GM23248 (cell line): Measurements from ENCODE around the gene WASHC3. TPM values are rescaled to one million over a fixed set of nuclear protein-coding genes. Genes with fewer than 3 reads are reported as not detected.

Source experiments
- DNase-seq: peaks from one replicate; pipeline ENCODE4 v3.0.0-alpha.2; 2015
- H2AFZ ChIP-seq: fragments of 200-600 bp; sonication (generic); 2 replicates; pipeline ENCODE4 v1.6.1; 2016; ENCODE audit warnings: antibody characterized with exemption
- H3F3A ChIP-seq: fragments of 200-600 bp; sonication (generic); 2 replicates; pipeline ENCODE4 v1.6.1; 2016; ENCODE audit warnings: mild to moderate bottlenecking, antibody characterized with exemption, mixed run types; ENCODE audit not compliant: insufficient read depth
- H3K27ac ChIP-seq: fragments of 200-600 bp; sonication (generic); 2 replicates; pipeline ENCODE4 v1.5.1; 2016; ENCODE audit warnings: mild to moderate bottlenecking
- H3K27me3 ChIP-seq: fragments of 200-600 bp; sonication (generic); replicated peaks from 2 replicates; pipeline ENCODE4 v1.6.1; 2016; ENCODE audit warnings: mild to moderate bottlenecking; ENCODE audit not compliant: insufficient read depth
- H3K36me3 ChIP-seq: fragments of 200-600 bp; sonication (generic); 2 replicates; pipeline ENCODE4 v1.6.1; 2016; ENCODE audit warnings: low read depth, mild to moderate bottlenecking
- H3K4me1 ChIP-seq: fragments of 200-600 bp; sonication (generic); 2 replicates; pipeline ENCODE4 v1.6.1; 2016; ENCODE audit warnings: mild to moderate bottlenecking; ENCODE audit not compliant: insufficient read depth
- H3K4me2 ChIP-seq: fragments of 200-600 bp; sonication (generic); one replicate; pipeline ENCODE4 v1.6.1; 2016; ENCODE audit warnings: mild to moderate bottlenecking; ENCODE audit not compliant: unreplicated experiment
- H3K4me3 ChIP-seq: fragments of 200-600 bp; sonication (generic); 2 replicates; pipeline ENCODE4 v1.5.1; 2016; ENCODE audit warnings: mild to moderate bottlenecking
- H3K79me2 ChIP-seq: fragments of 200-600 bp; sonication (generic); 2 replicates; pipeline ENCODE4 v1.6.1; 2016; ENCODE audit warnings: mild to moderate bottlenecking; ENCODE audit not compliant: insufficient read depth
- H3K9ac ChIP-seq: fragments of 200-600 bp; sonication (generic); 2 replicates; pipeline ENCODE4 v1.6.1; 2016; ENCODE audit warnings: mild to moderate bottlenecking
- H3K9me2 ChIP-seq: fragments of 200-600 bp; sonication (generic); 2 replicates; pipeline ENCODE4 v1.6.1; 2016; ENCODE audit warnings: mixed run types, mild to moderate bottlenecking, moderate library complexity; ENCODE audit not compliant: insufficient read depth
- H3K9me3 ChIP-seq: fragments of 200-600 bp; sonication (generic); one replicate; pipeline ENCODE4 v1.6.1; 2017; ENCODE audit warnings: low read depth
- H4K20me1 ChIP-seq: fragments of 200-600 bp; sonication (generic); 2 replicates; pipeline ENCODE4 v1.6.0; 2016; ENCODE audit not compliant: insufficient read depth
- EZH2 ChIP-seq: fragments of 200-600 bp; sonication (generic); IDR thresholded peaks from 2 replicates; pipeline ENCODE4 v1.6.1; 2018; ENCODE audit warnings: antibody characterized with exemption, mild to moderate bottlenecking; ENCODE audit not compliant: insufficient read depth, poor library complexity, severe bottlenecking
- EZH2phosphoT487 ChIP-seq: fragments of 200-600 bp; sonication (generic); IDR thresholded peaks from 2 replicates; pipeline ENCODE4 v1.6.1; 2018; ENCODE audit warnings: antibody characterized with exemption, moderate library complexity, mild to moderate bottlenecking, low read depth; ENCODE audit not compliant: insufficient read depth
- WGBS, 2 experiments: methylation state at CpG; one replicate each; pipeline ENCODE4 v1.1.6; 2015 to 2017; ENCODE audit warnings: low lambda C conversion rate in 2 of 2, low coverage in 1 of 2; ENCODE audit errors: missing lambda C conversion rate in 2 of 2; 5-methylcytosine and 5-hydroxymethylcytosine counted together
- in situ Hi-C: fragments of 300-500 bp; cut with MboI; formaldehyde crosslinking; loops from 2 replicates; pipeline ENCODE4 v1.15.0; 2020
- polyA plus RNA-seq: library from polyadenylated mRNA; unstranded; fragments of >200 nt; fragmentation: Nextera tagmentation; extraction: Ambion mirVana; gene quantifications from 2 replicates; pipeline ENCODE4 v1.2.1, GENCODE V29; 2016
- total RNA-seq: library from RNA; depleted of rRNA; stranded (reverse); fragments of >200 nt; shearing (Covaris generic); gene quantifications from 2 replicates; pipeline ENCODE4 v1.2.3, GENCODE V29; 2014

The WASHC3 gene
- total and polyA plus RNA-seq, 2 experiments from 2014 or later = 103 to 150 TPM

GRCh38 chr12:102063069-102063468 is 1.3 kb upstream of the WASHC3 start:
- peaks cover 23% of the 10 kb centered on the region for H3K79me2 ChIP-seq
- no peaks in the 10 kb centered on the region for H3K9me3 ChIP-seq
- DNase-seq = no peak
- peaks cover 16% of the 10 kb centered on the region for H3K4me1 ChIP-seq
- H3K9me2 ChIP-seq = no peaks in the 10 kb centered on the region
- H3K36me3 ChIP-seq = peaks cover 12% of the 10 kb centered on the region; the same call in 1 of the 2 replicates
- H3K9ac ChIP-seq = no peak overlapping the region
- in situ Hi-C loops = no loop called here
- TF ChIP-seq EZH2 (no peak), EZH2phosphoT487 (no peak)
- peaks cover 8% of the 10 kb centered on the region for H3F3A ChIP-seq
- H3K4me2 ChIP-seq = no peak overlapping the region
- no peak overlapping the region for H3K4me3 ChIP-seq
- 90 to 99% methylated on average over 3 of the region's 3 CpGs for WGBS, 2 experiments
- no peaks in the 10 kb centered on the region for H4K20me1 ChIP-seq
- H3K27me3 ChIP-seq = no peaks in the 10 kb centered on the region
- no peak overlapping the region for H3K27ac ChIP-seq
- H2AFZ ChIP-seq = no peak overlapping the region

- DNase-seq = no peak
- no peaks in the 10 kb centered on the region for H3K9me3 ChIP-seq
- in situ Hi-C loops = no loop called here
- H3K4me2 ChIP-seq = peak overlapping the region; percentile 84
- no peak overlapping the region for H3K27ac ChIP-seq
- no peaks in the 10 kb centered on the region for H3K9me2 ChIP-seq
- no peaks in the 10 kb centered on the region for H4K20me1 ChIP-seq
- TF ChIP-seq EZH2 (no peak), EZH2phosphoT487 (no peak)
- no peaks in the 10 kb centered on the region for H3K27me3 ChIP-seq
- peaks cover 9% of the 10 kb centered on the region for H3K4me1 ChIP-seq
- peak overlapping the region; percentile 82 for H3K4me3 ChIP-seq
- peak overlapping the region; percentile 88 for H3K9ac ChIP-seq
- H3K79me2 ChIP-seq = peaks cover 29% of the 10 kb centered on the region
- 80 to 81% methylated on average over 11 of the region's 11 CpGs for whole genome bisulfite sequencing, 2 experiments
- peaks cover 2% of the 10 kb centered on the region; the same call in 1 of the 2 replicates for H3F3A ChIP-seq
- peak overlapping the region; percentile 93 for H2AFZ ChIP-seq
- peaks cover 12% of the 10 kb centered on the region; the same call in 1 of the 2 replicates for H3K36me3 ChIP-seq
These were observed 622 bp upstream of the WASHC3 start for GRCh38 chr12:102062419-102062806.

- no peak for DNase-seq
- peak overlapping the region; percentile 84 for H3K4me2 ChIP-seq
- H4K20me1 ChIP-seq = no peaks in the 10 kb centered on the region
- H3K79me2 ChIP-seq = peaks cover 35% of the 10 kb centered on the region
- in situ Hi-C loops = no loop called here
- peaks cover 4% of the 10 kb centered on the region; the same call in 1 of the 2 replicates for H3K4me1 ChIP-seq
- H3K36me3 ChIP-seq = peaks cover 24% of the 10 kb centered on the region
- peak overlapping the region; percentile 88 for H3K9ac ChIP-seq
- H3K4me3 ChIP-seq = peak overlapping the region; percentile 82
- no peaks in the 10 kb centered on the region for H3K27me3 ChIP-seq
- H3K9me2 ChIP-seq = no peaks in the 10 kb centered on the region
- H3K27ac ChIP-seq = peak overlapping the region; percentile 57
- H2AFZ ChIP-seq = peak overlapping the region; percentile 93
- 23 to 34% methylated on average over 9 of the region's 9 CpGs for WGBS, 2 experiments
- no peaks in the 10 kb centered on the region for H3K9me3 ChIP-seq
- H3F3A ChIP-seq = no peaks in the 10 kb centered on the region
- TF ChIP-seq EZH2phosphoT487 = no peak
- no peak for TF ChIP-seq EZH2
These were observed 663 bp downstream of the WASHC3 start for GRCh38 chr12:102061096-102061559.

DNA sequence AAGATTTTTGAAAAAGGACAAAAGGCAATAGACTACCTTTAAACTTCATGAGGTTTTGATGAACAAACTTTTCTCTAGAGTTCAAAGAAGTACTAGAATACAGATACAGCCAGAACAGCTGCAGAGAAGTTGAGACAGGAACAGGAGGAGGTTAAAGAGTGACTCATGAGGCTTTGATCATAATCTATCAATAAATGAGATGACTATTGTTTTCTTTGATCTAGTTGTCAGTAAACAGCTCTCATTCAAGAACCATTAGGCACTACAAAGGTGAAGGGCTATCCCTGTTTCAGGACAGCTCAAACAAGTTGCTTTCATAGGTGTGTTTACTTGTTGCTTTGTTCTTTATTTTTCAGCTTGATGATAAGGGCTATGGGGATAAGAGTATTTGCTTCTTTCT is 2.4 kb downstream of the WASHC3 start:
- Histone ChIP-seq H3K4me3 (no peak overlapping the region), H3K27me3 (no peaks in the 10 kb centered on the region), H3K9me3 (no peaks in the 10 kb centered on the region), H3F3A (no peaks in the 10 kb centered on the region), H4K20me1 (no peaks in the 10 kb centered on the region), H3K36me3 (peaks cover 39% of the 10 kb centered on the region), H3K79me2 (peaks cover 47% of the 10 kb centered on the region), H3K4me2 (no peak overlapping the region), H3K9ac (no peak overlapping the region), H3K4me1 (peaks cover 4% of the 10 kb centered on the region; the same call in 1 of the 2 replicates), H3K27ac (no peak overlapping the region), H3K9me2 (no peaks in the 10 kb centered on the region), H2AFZ (no peak overlapping the region)
- no peak for TF ChIP-seq EZH2
- no peak for TF ChIP-seq EZH2phosphoT487
- DNase-seq = peak; percentile 4
- in situ Hi-C loops = no loop called here

- Histone ChIP-seq H2AFZ (no peak overlapping the region), H4K20me1 (no peaks in the 10 kb centered on the region), H3K4me2 (no peak overlapping the region), H3K9me2 (no peaks in the 10 kb centered on the region), H3K27me3 (no peaks in the 10 kb centered on the region), H3K9me3 (no peaks in the 10 kb centered on the region), H3K9ac (no peak overlapping the region), H3K79me2 (peaks cover 40% of the 10 kb centered on the region; the same call in 1 of the 2 replicates), H3K27ac (no peak overlapping the region), H3F3A (no peaks in the 10 kb centered on the region), H3K4me1 (no peaks in the 10 kb centered on the region), H3K36me3 (peaks cover 50% of the 10 kb centered on the region), H3K4me3 (no peak overlapping the region)
- WGBS, 2 experiments = 94 to 98% methylated on average over 4 of the region's 4 CpGs
- DNase-seq = no peak
- in situ Hi-C loops = no loop called here
- no peak for TF ChIP-seq EZH2phosphoT487
- TF ChIP-seq EZH2 = no peak
These were observed 7.4 kb downstream of the WASHC3 start for GRCh38 chr12:102054345-102054744.
